HG02840 (cell line): ENCODE data around the gene RLF.
"Not testable (repeated sequence)": the region's sequence is repeated elsewhere in the genome, so short reads cannot be mapped to it uniquely, and the experiment has no call there.

Experiments
- ATAC-seq: cut with Tn5 transposase; IDR thresholded peaks from one replicate; pipeline ENCODE4 v1.9.1; 2021; ENCODE audit warnings: mild to moderate bottlenecking, moderate library complexity, moderate number of reproducible peaks; ENCODE audit not compliant: unreplicated experiment, low FRiP score

RLF gene

DNA sequence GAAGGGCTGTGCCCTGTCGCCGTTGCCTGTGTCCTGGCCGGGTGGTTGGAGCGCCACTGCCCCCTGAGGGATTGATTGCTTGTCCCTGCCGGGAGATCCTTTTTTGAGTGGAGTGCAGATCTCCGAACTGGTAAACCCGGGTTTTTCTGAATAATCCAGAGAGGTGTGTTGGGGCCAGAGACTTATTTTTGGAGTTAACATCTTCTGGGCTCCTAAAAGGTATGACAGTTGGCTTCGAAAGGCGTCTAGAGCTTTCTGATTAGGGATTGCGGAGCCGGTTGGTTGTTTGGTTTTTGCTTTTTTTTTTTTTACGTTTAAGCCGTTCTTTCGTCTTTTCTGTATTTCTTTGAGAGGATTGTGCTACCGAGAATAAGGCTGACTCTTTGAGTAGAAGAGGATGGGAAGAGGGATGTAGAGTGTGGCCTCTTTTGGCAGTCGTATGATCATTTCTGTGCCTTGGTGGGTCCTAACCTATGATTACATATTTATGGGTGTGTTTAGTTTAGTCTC, 756 bp downstream of the RLF start:
- ATAC-seq = no peak

GRCh38 chr1:40162753-40163441, 1.7 kb downstream of the RLF start:
- no peak for ATAC-seq

DNA sequence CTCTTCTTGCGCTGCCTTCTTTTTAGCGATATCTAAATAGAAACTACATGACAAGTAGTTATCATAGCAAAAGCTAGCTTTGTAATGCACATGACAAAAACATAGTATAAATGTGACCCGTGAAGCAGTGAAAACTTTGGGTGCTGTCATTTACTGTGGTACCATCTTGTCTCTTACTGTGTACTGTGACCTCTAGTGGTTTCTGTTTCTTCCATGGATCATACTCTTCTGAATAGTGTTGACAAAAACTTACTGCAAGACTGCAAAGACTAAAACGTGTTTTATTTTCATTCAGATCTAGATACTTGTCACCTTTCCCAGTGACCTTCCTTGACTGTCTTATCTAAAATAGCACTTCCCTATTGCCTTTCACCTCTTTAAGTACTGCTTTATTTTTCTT, 6.1 kb downstream of the RLF start:
- no peak for ATAC-seq

GRCh38 chr1:40171036-40171435, 9.8 kb downstream of the RLF start:
- no peak for ATAC-seq

- ATAC-seq = no peak
Observed at GRCh38 chr1:40174788-40175187, 13.6 kb downstream of the RLF start.

- not testable (repeated sequence) for ATAC-seq
Observed at GRCh38 chr1:40176989-40177388, 15.8 kb downstream of the RLF start.

- no peak for ATAC-seq
Observed at GRCh38 chr1:40178200-40178599, 17.0 kb downstream of the RLF start.

- no peak for ATAC-seq
Observed at GRCh38 chr1:40179496-40180089, 18.4 kb downstream of the RLF start.

DNA sequence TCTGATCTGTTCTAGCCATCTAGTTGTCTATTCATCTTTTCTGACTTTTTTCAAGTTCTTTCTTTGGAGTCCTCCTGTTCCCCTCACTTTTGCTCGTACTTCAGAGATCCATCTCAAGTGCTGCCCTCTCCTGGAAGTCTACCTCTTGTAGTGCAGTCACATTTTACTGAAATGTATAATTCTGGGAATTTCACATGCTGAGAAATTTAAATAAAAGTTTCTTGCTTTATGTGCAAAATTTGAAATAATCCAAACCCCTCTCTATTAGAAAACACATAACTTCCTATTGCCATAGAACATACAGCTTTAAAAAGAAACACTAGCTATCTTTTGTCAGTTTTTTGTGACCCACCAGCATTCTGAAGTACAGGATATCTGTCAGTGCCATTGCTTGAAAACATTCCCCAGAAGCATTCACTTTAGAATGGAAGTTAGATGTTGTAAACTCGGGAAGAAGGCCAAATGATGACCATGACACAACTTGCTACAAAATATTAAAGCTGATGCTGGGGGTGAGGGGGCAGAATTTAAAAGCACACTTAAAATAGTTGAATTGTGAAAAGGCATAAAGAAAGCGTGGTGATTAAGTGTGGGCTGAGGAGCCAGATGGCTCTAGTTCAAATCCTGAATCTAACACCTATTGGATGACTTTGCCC, 22.0 kb downstream of the RLF start:
- no peak for ATAC-seq

DNA sequence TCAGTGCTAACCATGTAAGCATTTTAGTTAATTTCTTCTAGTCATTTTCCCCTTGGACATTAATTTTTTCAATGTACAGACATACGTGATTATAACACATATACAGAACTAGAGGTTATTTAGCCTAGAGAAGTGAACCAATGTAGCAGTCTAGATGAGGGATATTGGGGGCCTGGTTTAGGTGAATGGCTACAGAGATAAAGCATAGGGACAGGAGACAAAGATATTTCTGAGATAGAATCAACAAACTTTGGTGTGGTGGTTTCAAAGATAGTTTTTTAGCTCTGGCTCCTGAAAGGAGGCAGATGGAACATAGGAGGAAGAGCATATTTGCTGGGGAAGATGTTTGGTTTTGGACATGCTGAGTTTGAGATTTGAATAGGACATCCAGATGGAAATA, 23.0 kb downstream of the RLF start:
- ATAC-seq = no peak

GRCh38 chr1:40185951-40186864, 25.0 kb downstream of the RLF start:
- ATAC-seq = peak; percentile 95

DNA sequence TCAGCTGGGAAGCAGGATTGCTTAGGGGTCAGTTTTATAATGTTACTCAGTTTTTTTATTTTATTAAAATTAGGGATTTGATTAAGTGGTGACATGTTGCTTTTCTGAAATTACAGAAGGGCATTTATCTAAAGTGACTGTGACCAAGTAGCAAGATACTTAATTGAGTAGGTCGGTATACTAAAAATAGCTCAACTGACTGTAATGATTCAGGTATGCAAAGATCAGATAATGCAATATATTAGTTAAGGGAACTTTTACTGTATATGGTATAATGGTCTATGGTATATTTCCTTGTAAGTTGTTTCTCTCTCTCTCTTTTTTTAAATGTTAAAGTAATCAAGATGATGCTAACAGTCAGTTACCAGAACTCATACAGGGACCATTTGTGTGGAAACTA, 26.2 kb downstream of the RLF start:
- ATAC-seq = no peak

GRCh38 chr1:40194639-40195038, 33.5 kb downstream of the RLF start:
- not testable (repeated sequence) for ATAC-seq

DNA sequence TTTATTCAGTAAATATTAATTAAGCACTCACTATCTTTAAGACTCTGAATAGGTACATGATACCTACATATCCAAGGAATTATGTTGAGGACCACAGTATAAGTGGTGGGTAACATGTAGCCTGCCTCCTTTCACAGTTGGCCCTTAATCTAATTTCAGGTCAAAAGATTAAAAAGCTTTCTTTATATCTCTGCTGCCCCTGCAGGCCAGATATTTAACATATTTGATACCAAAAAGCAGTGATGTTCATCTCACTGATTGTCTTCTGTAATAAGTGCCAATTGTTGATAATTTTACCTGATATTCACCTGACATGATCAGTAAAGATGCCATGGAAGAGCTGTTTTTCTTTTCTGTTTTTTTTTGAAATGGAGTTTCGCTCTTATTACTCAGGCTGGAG, 36.5 kb downstream of the RLF start:
- no peak for ATAC-seq

- ATAC-seq = no peak
Observed at GRCh38 chr1:40199126-40199525, 37.9 kb downstream of the RLF start.

DNA sequence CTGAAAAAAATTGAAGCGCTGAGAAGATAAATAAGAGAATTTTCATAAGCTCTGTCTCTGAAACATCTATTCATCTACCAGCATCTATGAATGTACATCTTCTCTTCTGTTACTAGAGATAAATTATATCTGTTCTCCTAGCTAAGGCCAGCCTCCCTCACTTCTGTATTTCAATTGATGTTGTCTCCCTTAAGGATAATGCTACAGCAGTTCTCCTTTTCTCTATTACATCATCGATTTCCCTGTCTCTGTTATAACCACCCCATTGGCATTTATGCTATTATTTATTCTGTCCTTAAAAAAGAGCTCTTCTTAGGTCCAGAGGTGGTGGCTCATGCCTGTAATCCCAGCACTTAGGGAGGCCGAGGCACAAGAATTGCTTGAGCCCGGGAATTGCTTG, 43.7 kb downstream of the RLF start:
- ATAC-seq = no peak

- no peak for ATAC-seq
Observed at GRCh38 chr1:40210511-40211204, 49.5 kb downstream of the RLF start.

DNA sequence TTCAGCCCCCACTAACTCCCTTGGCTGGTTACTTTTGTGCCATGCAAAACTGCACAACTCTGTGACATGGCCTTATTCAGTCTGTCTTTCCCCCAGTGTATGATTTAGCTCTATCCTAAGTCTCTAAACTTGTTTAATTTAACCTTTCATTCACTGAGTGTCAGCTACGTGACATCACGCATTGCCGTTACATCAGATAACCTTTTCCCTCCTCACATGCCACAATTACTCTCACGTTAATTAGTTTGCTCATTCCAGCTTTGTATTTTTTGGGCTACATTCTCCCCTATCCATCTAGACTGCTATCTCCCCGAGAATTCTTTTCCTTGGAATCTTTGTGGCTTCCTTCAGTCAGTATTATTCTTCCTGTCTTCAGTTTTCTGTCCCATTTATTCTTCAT, 57.1 kb downstream of the RLF start:
- ATAC-seq = no peak

GRCh38 chr1:40221471-40221905, 60.3 kb downstream of the RLF start:
- ATAC-seq = not testable (repeated sequence)
